Upper lobe of left lung (tissue), 6 donors: ENCODE data around the gene ARHGEF6. TPM values are rescaled to one million over a fixed set of nuclear protein-coding genes. Genes with fewer than 3 reads are reported as not detected.

Experiments
- ATAC-seq, 2 donors: fragments of 200-7000 bp; cut with Tn5 transposase; one replicate each; pipeline ENCODE4 v1.9.1; 2022; ENCODE audit warnings: mild to moderate bottlenecking in 2 of 2, moderate library complexity in 2 of 2; ENCODE audit not compliant: low FRiP score in 2 of 2
- DNase-seq, 2 donors: peaks; one replicate each; pipeline ENCODE4 v3.0.0-alpha.2; 2019 to 2020
- H3K27ac ChIP-seq, 4 donors: fragments of 200-600 bp; sonication (generic); one replicate each; pipeline ENCODE4 v1.5.1; 2016 to 2019
- H3K27me3 ChIP-seq, 4 donors: fragments of 200-600 bp; sonication (generic); one replicate each; pipeline ENCODE4 v1.5.1; 2017 to 2019
- H3K36me3 ChIP-seq, 4 donors: fragments of 200-600 bp; sonication (generic); one replicate each; pipeline ENCODE4 v1.5.1; 2016 to 2019
- H3K4me1 ChIP-seq, 4 donors: fragments of 200-600 bp; sonication (generic); one replicate each; pipeline ENCODE4 v1.5.1; 2018 to 2019
- H3K4me3 ChIP-seq, 4 donors: fragments of 200-600 bp; sonication (generic); one replicate each; pipeline ENCODE4 v1.5.1; 2017 to 2019; ENCODE audit warnings: mild to moderate bottlenecking in 2 of 4, moderate library complexity in 1 of 4
- H3K9me3 ChIP-seq, 4 donors: fragments of 200-600 bp; sonication (generic); one replicate each; pipeline ENCODE4 v1.5.1; 2018 to 2019
- EP300 ChIP-seq, 4 donors: sonication (generic); formaldehyde crosslinking; IDR thresholded peaks; one replicate each; pipeline ENCODE4 v1.5.1; 2017; ENCODE audit warnings: antibody characterized with exemption in 4 of 4, control low read depth in 2 of 4
- POLR2A ChIP-seq, 4 donors: fragments of 450-650 bp; IDR thresholded peaks; one replicate each; pipeline ENCODE4 v1.5.1; 2016 to 2017; ENCODE audit warnings: antibody characterized with exemption in 4 of 4, mild to moderate bottlenecking in 2 of 4
- POLR2AphosphoS5 ChIP-seq, 2 donors: sonication (generic); formaldehyde crosslinking; IDR thresholded peaks; one replicate each; pipeline ENCODE4 v1.5.1; 2017; ENCODE audit warnings: antibody characterized with exemption in 2 of 2
- WGBS, 2 donors: methylation state at CpG; one replicate each; pipeline ENCODE4 v1.1.5; 2017 to 2018; 5-methylcytosine and 5-hydroxymethylcytosine counted together
- total RNA-seq, 6 donors: library from RNA; depleted of rRNA in 4 of 6; stranded (reverse); fragments of >200 nt in 4 of 6; gene quantifications; one replicate each; pipeline versions ENCODE4 v1.1.0 to v1.2.1, GENCODE V29; 2016 to 2021
- TF ChIP-seq, protein P1 (sequence below), 6 experiments: fragments of 450-650 bp in 4 of 6; fragments of 200-600 bp in 2 of 6; sonication (generic) in 2 of 6; IDR thresholded peaks; one replicate each; pipeline ENCODE4 v1.5.1; 2016 to 2019; ENCODE audit warnings: antibody characterized with exemption in 6 of 6
- donor health status: DM: no; HTN: no; CAD: no; lungs with moderate emphysema.
- donor health status: DM: no; HTN: yes; CAD: no; lungs with severe emphysema.

ARHGEF6 gene
- total RNA-seq, 6 donors from 2014 or later = 21.7 to 30.9 (median 27.0) TPM

DNA sequence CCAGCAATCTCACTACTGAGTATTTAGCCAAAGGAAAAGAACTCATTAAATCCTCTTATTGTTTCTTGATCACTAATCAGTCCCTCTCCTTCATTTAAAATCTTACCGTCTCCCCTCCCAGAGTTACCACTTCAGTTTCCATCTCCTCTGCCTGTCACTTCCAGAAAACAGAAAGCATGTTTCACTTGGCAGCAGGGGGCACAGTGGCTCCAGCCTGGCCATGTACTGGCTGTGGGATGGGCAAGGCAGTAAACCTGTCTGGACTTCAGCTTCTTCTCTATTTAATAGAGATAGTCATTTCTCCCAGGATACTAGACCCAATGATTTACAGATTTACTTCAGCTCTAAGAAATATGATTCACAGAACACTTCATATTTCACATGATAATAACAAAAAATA, 69.6 kb downstream of the ARHGEF6 start:
- ATAC-seq (no peak), DNase-seq (peak in 1 of 2 donors; percentile 31)
- no peak overlapping the region for H3K4me3 ChIP-seq
- peak overlapping the region in 1 of 4 donors; percentile 43 for H3K27ac ChIP-seq
- no peaks in the 10 kb centered on the region for H3K27me3 ChIP-seq
- no peaks in the 10 kb centered on the region for H3K9me3 ChIP-seq
- no peaks in the 10 kb centered on the region for H3K4me1 ChIP-seq
- TF ChIP-seq, protein P1, sequence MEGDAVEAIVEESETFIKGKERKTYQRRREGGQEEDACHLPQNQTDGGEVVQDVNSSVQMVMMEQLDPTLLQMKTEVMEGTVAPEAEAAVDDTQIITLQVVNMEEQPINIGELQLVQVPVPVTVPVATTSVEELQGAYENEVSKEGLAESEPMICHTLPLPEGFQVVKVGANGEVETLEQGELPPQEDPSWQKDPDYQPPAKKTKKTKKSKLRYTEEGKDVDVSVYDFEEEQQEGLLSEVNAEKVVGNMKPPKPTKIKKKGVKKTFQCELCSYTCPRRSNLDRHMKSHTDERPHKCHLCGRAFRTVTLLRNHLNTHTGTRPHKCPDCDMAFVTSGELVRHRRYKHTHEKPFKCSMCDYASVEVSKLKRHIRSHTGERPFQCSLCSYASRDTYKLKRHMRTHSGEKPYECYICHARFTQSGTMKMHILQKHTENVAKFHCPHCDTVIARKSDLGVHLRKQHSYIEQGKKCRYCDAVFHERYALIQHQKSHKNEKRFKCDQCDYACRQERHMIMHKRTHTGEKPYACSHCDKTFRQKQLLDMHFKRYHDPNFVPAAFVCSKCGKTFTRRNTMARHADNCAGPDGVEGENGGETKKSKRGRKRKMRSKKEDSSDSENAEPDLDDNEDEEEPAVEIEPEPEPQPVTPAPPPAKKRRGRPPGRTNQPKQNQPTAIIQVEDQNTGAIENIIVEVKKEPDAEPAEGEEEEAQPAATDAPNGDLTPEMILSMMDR (IDR thresholded peaks at IDR 0.05) = peak in 4 of 6 experiments; percentile 18 to 33 (median 25)
- TF ChIP-seq POLR2AphosphoS5 (IDR thresholded peaks at IDR 0.05) = no peak
- WGBS, 2 donors = 23 to 44% methylated on average over 1 of the region's 1 CpG
- H3K36me3 ChIP-seq = peaks cover 0 to 13% (median 3%) of the 10 kb centered on the region in 4 donors

DNA sequence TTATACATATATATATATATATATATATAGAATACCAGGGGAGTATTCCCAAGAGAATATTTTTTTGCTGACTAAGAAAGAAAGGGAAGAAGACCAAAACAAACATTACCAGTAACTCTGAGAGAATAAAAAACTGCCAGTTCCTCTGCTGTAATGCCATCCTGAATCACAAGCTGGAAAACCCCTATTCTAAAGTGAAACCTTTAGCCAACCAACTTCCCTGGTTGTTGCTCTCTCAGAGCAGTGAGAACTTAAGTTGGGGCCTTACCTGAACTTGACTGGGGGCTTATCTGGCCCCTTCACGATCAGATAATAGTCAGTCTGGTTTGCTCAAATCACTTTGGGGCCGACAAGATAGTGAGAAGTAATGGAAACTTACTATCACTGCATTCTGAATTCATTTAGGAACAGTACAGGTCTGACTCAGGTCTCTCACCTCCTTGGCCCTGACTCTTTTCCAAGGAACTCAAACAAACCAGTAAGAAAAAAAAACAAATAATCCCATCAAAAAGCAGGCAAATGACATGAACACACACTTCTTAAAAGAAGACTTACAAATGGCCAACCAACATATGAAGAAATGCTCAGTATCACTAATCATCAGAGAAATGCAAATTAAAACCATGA, 70.3 kb downstream of the ARHGEF6 start:
- Histone ChIP-seq H3K4me3 (no peak overlapping the region), H3K9me3 (no peaks in the 10 kb centered on the region), H3K27ac (peak overlapping the region in 2 of 4 donors; percentile 4 to 43), H3K36me3 (peaks cover 0 to 15% (median 3%) of the 10 kb centered on the region in 4 donors), H3K4me1 (no peaks in the 10 kb centered on the region), H3K27me3 (no peaks in the 10 kb centered on the region)
- DNase-seq = no peak
- WGBS, 2 donors = 24 to 29% methylated on average over 2 of the region's 2 CpGs
- ATAC-seq = no peak
- TF ChIP-seq EP300 (IDR thresholded peaks at IDR 0.05) = no peak
- TF ChIP-seq, protein P1 (IDR thresholded peaks at IDR 0.05) = no peak

DNA sequence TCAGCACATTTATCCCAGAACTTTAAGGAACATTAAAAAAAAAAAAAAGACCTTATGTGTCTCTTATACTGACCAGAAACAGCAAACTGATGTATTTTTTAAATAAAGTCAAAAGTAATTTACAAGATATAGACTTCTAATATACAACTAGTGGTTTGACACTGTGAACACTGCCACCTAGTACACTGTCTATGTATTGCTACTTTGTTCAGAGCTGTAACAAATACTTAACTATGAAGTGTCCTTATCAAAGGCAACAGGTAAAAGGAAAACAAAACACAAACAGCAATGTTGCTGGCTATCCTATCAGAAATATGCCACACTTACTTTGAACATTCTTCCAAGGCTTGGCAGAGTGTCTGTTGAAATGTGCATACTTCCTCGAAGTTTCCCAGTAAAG, 72.4 kb downstream of the ARHGEF6 start:
- Histone ChIP-seq H3K27me3 (no peaks in the 10 kb centered on the region), H3K27ac (no peak overlapping the region), H3K4me1 (no peaks in the 10 kb centered on the region), H3K9me3 (no peaks in the 10 kb centered on the region), H3K4me3 (no peak overlapping the region), H3K36me3 (peaks cover 0 to 21% (median 3%) of the 10 kb centered on the region in 4 donors)
- DNase-seq (no peak), ATAC-seq (no peak)
- WGBS, 2 donors = 44 to 67% methylated on average over 1 of the region's 1 CpG
- TF ChIP-seq POLR2AphosphoS5 (IDR thresholded peaks at IDR 0.05) = no peak
- TF ChIP-seq, protein P1 (IDR thresholded peaks at IDR 0.05) = peak in 4 of 6 experiments; percentile 20 to 38 (median 26)

DNA sequence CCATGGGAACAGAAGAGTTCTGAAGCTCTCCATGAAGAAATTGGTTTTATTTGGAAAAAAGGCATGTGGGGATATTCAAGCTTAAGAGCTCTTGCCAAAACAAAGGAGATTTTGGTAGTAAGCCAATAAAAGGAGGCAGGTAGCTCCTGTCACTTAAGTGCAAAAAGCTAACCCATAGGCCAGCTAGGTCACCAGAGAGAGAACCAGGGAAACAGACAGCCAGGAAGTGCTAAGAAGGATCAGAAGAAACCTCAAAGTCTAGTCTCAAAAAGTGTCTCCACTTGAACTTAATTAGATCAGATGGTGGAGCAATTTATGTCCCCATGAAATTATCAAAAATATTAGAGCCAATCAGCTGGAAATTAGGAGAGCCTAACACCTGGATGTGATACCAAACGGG, 83.6 kb downstream of the ARHGEF6 start:
- no peak for ATAC-seq
- Histone ChIP-seq H3K27me3 (no peaks in the 10 kb centered on the region), H3K4me1 (no peaks in the 10 kb centered on the region), H3K27ac (no peak overlapping the region), H3K9me3 (no peaks in the 10 kb centered on the region), H3K4me3 (no peak overlapping the region), H3K36me3 (no peaks in the 10 kb centered on the region)
- no peak for TF ChIP-seq EP300 (IDR thresholded peaks at IDR 0.05)
- TF ChIP-seq, protein P1 (IDR thresholded peaks at IDR 0.05) = no peak
- TF ChIP-seq POLR2A (IDR thresholded peaks at IDR 0.05) = no peak
- no peak for TF ChIP-seq POLR2AphosphoS5 (IDR thresholded peaks at IDR 0.05)
- no peak for DNase-seq
- 50 to 90% methylated on average over 1 of the region's 1 CpG for WGBS, 2 donors

DNA sequence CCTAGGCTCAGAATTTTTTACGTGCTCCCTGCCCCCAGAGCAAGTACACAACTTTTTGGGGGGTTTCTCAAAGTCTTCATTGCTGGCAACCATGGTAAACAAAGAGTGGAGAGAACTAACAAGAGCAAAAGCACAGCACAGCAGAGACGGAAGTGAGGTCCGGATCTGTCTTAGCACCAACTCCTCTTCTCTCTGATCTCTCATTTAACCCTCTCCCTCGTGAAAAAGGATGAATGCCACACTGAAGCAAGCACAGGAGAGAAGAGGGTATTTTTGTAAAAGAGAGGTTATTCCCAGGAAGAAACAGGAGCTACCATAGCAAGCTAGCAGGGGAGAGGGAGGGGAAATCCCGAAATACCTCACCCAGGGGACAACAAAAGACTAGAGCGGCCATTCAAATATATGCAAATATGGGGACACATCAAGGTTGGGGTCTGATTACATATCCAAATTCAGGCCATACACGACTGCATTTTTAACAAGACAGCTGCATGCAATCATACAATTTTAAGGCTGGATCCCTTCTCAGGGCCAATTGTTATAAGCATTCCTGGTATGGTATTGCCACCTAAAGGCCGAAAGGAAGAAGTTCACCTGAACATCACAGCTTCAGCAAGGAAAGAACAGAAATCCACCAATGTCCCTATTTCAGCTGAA, 86.2 kb downstream of the ARHGEF6 start:
- Histone ChIP-seq H3K4me1 (no peaks in the 10 kb centered on the region), H3K27ac (no peak overlapping the region), H3K27me3 (no peaks in the 10 kb centered on the region), H3K9me3 (no peaks in the 10 kb centered on the region), H3K4me3 (no peak overlapping the region), H3K36me3 (no peaks in the 10 kb centered on the region)
- 39 to 56% methylated on average over 8 of the region's 8 CpGs for WGBS, 2 donors
- TF ChIP-seq EP300 (IDR thresholded peaks at IDR 0.05) = no peak
- TF ChIP-seq, protein P1 (IDR thresholded peaks at IDR 0.05) = peak; percentile 35 to 65 (median 54)
- ATAC-seq (peak in 1 of 2 donors; percentile 55), DNase-seq (no peak)
